SU-DHL-6 (cell line): ENCODE data around the gene CDK19.

Experiments
- EZH2phosphoT487 ChIP-seq: fragments of 200-600 bp; sonication (generic), shearing (Covaris generic); conservative IDR thresholded peaks from 2 replicates; pipeline ENCODE4 v1.6.1; 2018; ENCODE audit warnings: mild to moderate bottlenecking, antibody characterized with exemption, low read length, moderate library complexity, mixed read lengths
- TF ChIP-seq, protein P1 (sequence below): fragments of 200-600 bp; sonication (generic); IDR thresholded peaks from one replicate; pipeline ENCODE4 v1.5.1; 2017; ENCODE audit warnings: antibody characterized with exemption, mild to moderate bottlenecking, low read length, moderate library complexity; ENCODE audit not compliant: insufficient read depth, poor library complexity, severe bottlenecking

DNA sequence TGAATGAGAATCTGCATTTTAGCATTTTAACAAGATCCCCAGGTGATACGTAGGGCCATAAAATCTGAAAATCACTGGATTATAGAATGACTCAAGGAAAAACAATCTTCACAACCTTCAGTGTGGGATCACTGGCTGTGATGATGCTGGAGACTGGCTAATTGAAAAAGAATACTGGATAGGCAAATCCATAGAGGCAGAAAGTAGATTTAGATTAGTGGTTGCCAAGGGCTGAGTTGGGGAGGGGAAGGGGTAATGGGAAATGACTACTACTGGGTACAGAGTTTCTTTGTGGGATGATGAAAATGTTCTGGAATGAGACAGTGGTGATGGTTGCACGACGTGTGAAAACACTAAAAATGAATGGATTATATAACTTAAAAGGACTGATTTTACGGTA, 84.1 kb downstream of the CDK19 start:
- TF ChIP-seq, protein P1, sequence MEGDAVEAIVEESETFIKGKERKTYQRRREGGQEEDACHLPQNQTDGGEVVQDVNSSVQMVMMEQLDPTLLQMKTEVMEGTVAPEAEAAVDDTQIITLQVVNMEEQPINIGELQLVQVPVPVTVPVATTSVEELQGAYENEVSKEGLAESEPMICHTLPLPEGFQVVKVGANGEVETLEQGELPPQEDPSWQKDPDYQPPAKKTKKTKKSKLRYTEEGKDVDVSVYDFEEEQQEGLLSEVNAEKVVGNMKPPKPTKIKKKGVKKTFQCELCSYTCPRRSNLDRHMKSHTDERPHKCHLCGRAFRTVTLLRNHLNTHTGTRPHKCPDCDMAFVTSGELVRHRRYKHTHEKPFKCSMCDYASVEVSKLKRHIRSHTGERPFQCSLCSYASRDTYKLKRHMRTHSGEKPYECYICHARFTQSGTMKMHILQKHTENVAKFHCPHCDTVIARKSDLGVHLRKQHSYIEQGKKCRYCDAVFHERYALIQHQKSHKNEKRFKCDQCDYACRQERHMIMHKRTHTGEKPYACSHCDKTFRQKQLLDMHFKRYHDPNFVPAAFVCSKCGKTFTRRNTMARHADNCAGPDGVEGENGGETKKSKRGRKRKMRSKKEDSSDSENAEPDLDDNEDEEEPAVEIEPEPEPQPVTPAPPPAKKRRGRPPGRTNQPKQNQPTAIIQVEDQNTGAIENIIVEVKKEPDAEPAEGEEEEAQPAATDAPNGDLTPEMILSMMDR: no peak
- no peak for TF ChIP-seq EZH2phosphoT487
